ENCODE results near the gene PDZD2.

PDZD2 gene

GRCh38 chr5:31900296-31900865 lies 261.4 kb downstream of the PDZD2 start:
- POLR2A ChIA-PET, result no interaction called here
- 97% methylated on average over 3 of the region's 5 CpGs for WGBS (ENCODE audit: insufficient coverage)
- no peak for DNase-seq
- no peak overlapping the region for H3K27ac ChIP-seq (ENCODE audit: insufficient read depth in 1 of 2, low read depth in 1 of 2, low read length in 2 of 2, poor library complexity in 1 of 2, severe bottlenecking in 2 of 2)
- H3K4me3 ChIP-seq (ENCODE audit: control insufficient read depth in 1 of 7, extremely low read depth in 1 of 7, insufficient read depth in 4 of 7, low read depth in 2 of 7, low read length in 6 of 7), result no peak overlapping the region
- peaks cover 0 to 3% (median 0%) of the 10 kb centered on the region in 4 experiments for H3K36me3 ChIP-seq (ENCODE audit: control insufficient read depth in 4 of 4, insufficient read depth in 4 of 4, low read length in 3 of 4)
- peaks cover 0 to 5% (median 3%) of the 10 kb centered on the region in 5 experiments for H3K9me3 ChIP-seq (ENCODE audit: control extremely low read depth in 1 of 5, control insufficient read depth in 4 of 5, insufficient read depth in 2 of 5, low read depth in 1 of 5, low read length in 4 of 5)
- CTCF ChIA-PET, result interaction anchor here (1.3 to 1.7 kb wide), 2 partner anchors 13 to 35 kb away, joined by 3 to 4 read pairs; no protein-coding TSS in a partner anchor
- no peaks in the 10 kb centered on the region for H3K27me3 ChIP-seq (replicated peaks in 2 of 5; ENCODE audit: control insufficient read depth in 4 of 5, insufficient read depth in 5 of 5, low read length in 4 of 5)
- H3K4me1 ChIP-seq (ENCODE audit: control extremely low read depth in 1 of 4, control insufficient read depth in 4 of 4, insufficient read depth in 4 of 4, low read length in 3 of 4), result no peaks in the 10 kb centered on the region

- Histone ChIP-seq H3K27me3 (replicated peaks in 2 of 5; ENCODE audit: control insufficient read depth in 4 of 5, insufficient read depth in 5 of 5, low read length in 4 of 5) (no peaks in the 10 kb centered on the region), H3K36me3 (ENCODE audit: control insufficient read depth in 4 of 4, insufficient read depth in 4 of 4, low read length in 3 of 4) (peaks cover 0 to 3% (median 0%) of the 10 kb centered on the region in 4 experiments), H3K9me3 (ENCODE audit: control extremely low read depth in 1 of 5, control insufficient read depth in 4 of 5, insufficient read depth in 2 of 5, low read depth in 1 of 5, low read length in 4 of 5) (peaks cover 0 to 5% (median 3%) of the 10 kb centered on the region in 5 experiments), H3K4me3 (ENCODE audit: control insufficient read depth in 1 of 7, extremely low read depth in 1 of 7, insufficient read depth in 4 of 7, low read depth in 2 of 7, low read length in 6 of 7) (no peak overlapping the region), H3K4me1 (ENCODE audit: control extremely low read depth in 1 of 4, control insufficient read depth in 4 of 4, insufficient read depth in 4 of 4, low read length in 3 of 4) (no peaks in the 10 kb centered on the region), H3K27ac (ENCODE audit: insufficient read depth in 1 of 2, low read depth in 1 of 2, low read length in 2 of 2, poor library complexity in 1 of 2, severe bottlenecking in 2 of 2) (no peak overlapping the region)
- CTCF ChIA-PET, result no interaction called here
- 79% methylated on average over 4 of the region's 8 CpGs for WGBS (ENCODE audit: insufficient coverage)
- POLR2A ChIA-PET, result no interaction called here
- peak in 1 of 3 donors; percentile 22 for DNase-seq
These were observed 263.0 kb downstream of the PDZD2 start for GRCh38 chr5:31901807-31902530.

- Histone ChIP-seq H3K4me1 (ENCODE audit: control extremely low read depth in 1 of 4, control insufficient read depth in 4 of 4, insufficient read depth in 4 of 4, low read length in 3 of 4) (no peaks in the 10 kb centered on the region), H3K9me3 (ENCODE audit: control extremely low read depth in 1 of 5, control insufficient read depth in 4 of 5, insufficient read depth in 2 of 5, low read depth in 1 of 5, low read length in 4 of 5) (no peaks in the 10 kb centered on the region), H3K4me3 (ENCODE audit: control insufficient read depth in 1 of 7, extremely low read depth in 1 of 7, insufficient read depth in 4 of 7, low read depth in 2 of 7, low read length in 6 of 7) (no peak overlapping the region), H3K27me3 (replicated peaks in 2 of 5; ENCODE audit: control insufficient read depth in 4 of 5, insufficient read depth in 5 of 5, low read length in 4 of 5) (no peaks in the 10 kb centered on the region), H3K36me3 (ENCODE audit: control insufficient read depth in 4 of 4, insufficient read depth in 4 of 4, low read length in 3 of 4) (peaks cover 0 to 2% (median 0%) of the 10 kb centered on the region in 4 experiments), H3K27ac (ENCODE audit: insufficient read depth in 1 of 2, low read depth in 1 of 2, low read length in 2 of 2, poor library complexity in 1 of 2, severe bottlenecking in 2 of 2) (no peak overlapping the region)
- CTCF ChIA-PET, result interaction anchor here (1.9 kb wide), 1 partner anchor 84 kb away, joined by 5 read pairs; no protein-coding TSS in a partner anchor
- 94% methylated on average over 8 of the region's 14 CpGs for WGBS (ENCODE audit: insufficient coverage)
- DNase-seq, result no peak
- POLR2A ChIA-PET, result no interaction called here
These were observed 269.5 kb downstream of the PDZD2 start for GRCh38 chr5:31908396-31908795.

GRCh38 chr5:31909073-31909472 lies 270.1 kb downstream of the PDZD2 start:
- POLR2A ChIA-PET, result no interaction called here
- no peak overlapping the region for H3K27ac ChIP-seq (ENCODE audit: insufficient read depth in 1 of 2, low read depth in 1 of 2, low read length in 2 of 2, poor library complexity in 1 of 2, severe bottlenecking in 2 of 2)
- CTCF ChIA-PET, result interaction anchor here (1.9 kb wide), 1 partner anchor 84 kb away, joined by 5 read pairs; no protein-coding TSS in a partner anchor
- no CpG with 5 or more reads among the region's 3 CpGs for WGBS (ENCODE audit: insufficient coverage)
- no peak for DNase-seq
- no peaks in the 10 kb centered on the region for H3K4me1 ChIP-seq (ENCODE audit: control extremely low read depth in 1 of 4, control insufficient read depth in 4 of 4, insufficient read depth in 4 of 4, low read length in 3 of 4)
- no peak overlapping the region for H3K4me3 ChIP-seq (ENCODE audit: control insufficient read depth in 1 of 7, extremely low read depth in 1 of 7, insufficient read depth in 4 of 7, low read depth in 2 of 7, low read length in 6 of 7)
- H3K27me3 ChIP-seq (replicated peaks in 2 of 5; ENCODE audit: control insufficient read depth in 4 of 5, insufficient read depth in 5 of 5, low read length in 4 of 5), result no peaks in the 10 kb centered on the region
- H3K36me3 ChIP-seq (ENCODE audit: control insufficient read depth in 4 of 4, insufficient read depth in 4 of 4, low read length in 3 of 4), result peaks cover 0 to 5% (median 0%) of the 10 kb centered on the region in 4 experiments
- no peaks in the 10 kb centered on the region for H3K9me3 ChIP-seq (ENCODE audit: control extremely low read depth in 1 of 5, control insufficient read depth in 4 of 5, insufficient read depth in 2 of 5, low read depth in 1 of 5, low read length in 4 of 5)

- WGBS (ENCODE audit: insufficient coverage), result 96% methylated on average over 14 of the region's 15 CpGs
- H3K27ac ChIP-seq (ENCODE audit: insufficient read depth in 1 of 2, low read depth in 1 of 2, low read length in 2 of 2, poor library complexity in 1 of 2, severe bottlenecking in 2 of 2), result no peak overlapping the region
- ChIA-PET POLR2A (no interaction called here), CTCF (interaction anchor here (1.6 kb wide), 1 partner anchor 107 kb away, joined by 3 read pairs; no protein-coding TSS in a partner anchor)
- H3K4me1 ChIP-seq (ENCODE audit: control extremely low read depth in 1 of 4, control insufficient read depth in 4 of 4, insufficient read depth in 4 of 4, low read length in 3 of 4), result no peaks in the 10 kb centered on the region
- H3K36me3 ChIP-seq (ENCODE audit: control insufficient read depth in 4 of 4, insufficient read depth in 4 of 4, low read length in 3 of 4), result peaks cover 0 to 5% (median 0%) of the 10 kb centered on the region in 4 experiments
- H3K4me3 ChIP-seq (ENCODE audit: control insufficient read depth in 1 of 7, extremely low read depth in 1 of 7, insufficient read depth in 4 of 7, low read depth in 2 of 7, low read length in 6 of 7), result no peak overlapping the region
- no peaks in the 10 kb centered on the region for H3K27me3 ChIP-seq (replicated peaks in 2 of 5; ENCODE audit: control insufficient read depth in 4 of 5, insufficient read depth in 5 of 5, low read length in 4 of 5)
- no peaks in the 10 kb centered on the region for H3K9me3 ChIP-seq (ENCODE audit: control extremely low read depth in 1 of 5, control insufficient read depth in 4 of 5, insufficient read depth in 2 of 5, low read depth in 1 of 5, low read length in 4 of 5)
- peak in 1 of 3 donors; percentile 22 for DNase-seq
These were observed 272.6 kb downstream of the PDZD2 start for GRCh38 chr5:31911291-31912265.

GRCh38 chr5:31913808-31914207 lies 274.9 kb downstream of the PDZD2 start:
- ChIA-PET CTCF (interaction anchor here (1.3 kb wide), 1 partner anchor 13 kb away, joined by 3 read pairs; no protein-coding TSS in a partner anchor), POLR2A (no interaction called here)

More at GRCh38 chr5:31913808-31914207, 274.9 kb downstream of the PDZD2 start:
- Histone ChIP-seq H3K36me3 (ENCODE audit: control insufficient read depth in 4 of 4, insufficient read depth in 4 of 4, low read length in 3 of 4) (peaks cover 0 to 5% (median 0%) of the 10 kb centered on the region in 4 experiments), H3K27ac (ENCODE audit: insufficient read depth in 1 of 2, low read depth in 1 of 2, low read length in 2 of 2, poor library complexity in 1 of 2, severe bottlenecking in 2 of 2) (no peak overlapping the region), H3K9me3 (ENCODE audit: control extremely low read depth in 1 of 5, control insufficient read depth in 4 of 5, insufficient read depth in 2 of 5, low read depth in 1 of 5, low read length in 4 of 5) (no peaks in the 10 kb centered on the region), H3K4me1 (ENCODE audit: control extremely low read depth in 1 of 4, control insufficient read depth in 4 of 4, insufficient read depth in 4 of 4, low read length in 3 of 4) (no peaks in the 10 kb centered on the region), H3K27me3 (replicated peaks in 2 of 5; ENCODE audit: control insufficient read depth in 4 of 5, insufficient read depth in 5 of 5, low read length in 4 of 5) (no peaks in the 10 kb centered on the region), H3K4me3 (ENCODE audit: control insufficient read depth in 1 of 7, extremely low read depth in 1 of 7, insufficient read depth in 4 of 7, low read depth in 2 of 7, low read length in 6 of 7) (no peak overlapping the region)
- DNase-seq, result no peak
- 100% methylated on average over 1 of the region's 2 CpGs for WGBS (ENCODE audit: insufficient coverage)
